RWPE1 (cell line): ENCODE measurements around the gene MPO.

Source experiments
- CTCF ChIA-PET: fragments of 350-600 bp; sonication (Branson Sonifier 250); formaldehyde crosslinking; extraction: SDS; loops from one replicate; lab custom pipeline; 2021; lab: Yijun Ruan, JAX
- POLR2A ChIA-PET: fragments of 400-600 bp; formaldehyde crosslinking; extraction: SDS; loops from one replicate; lab custom pipeline; 2020; ENCODE audit warnings: antibody characterized with exemption; ENCODE audit not compliant: low non-redundant PET; lab: Yijun Ruan, JAX
- DNase-seq: peaks from one replicate; pipeline ENCODE4 v3.0.0; 2012; ENCODE audit warnings: low spot score
- H3K27ac ChIP-seq: fragments of 450-650 bp; 2 replicates; pipeline ENCODE4 v1.5.1; 2017
- CTCF ChIP-seq: fragments of 450-650 bp; conservative IDR thresholded peaks from 2 replicates; pipeline ENCODE4 v1.5.1; 2017; ENCODE audit warnings: low read depth, mild to moderate bottlenecking

Gene MPO

GRCh38 chr17:58311429-58311894 is 30.7 kb upstream of the MPO start:
- DNase-seq, result no peak
- no peak for TF ChIP-seq CTCF
- ChIA-PET POLR2A (no interaction called here), CTCF (interaction anchor here (0.6 to 1.4 kb wide), 2 partner anchors 12 to 22 kb away, joined by 3 to 5 read pairs; no protein-coding TSS in a partner anchor)
- H3K27ac ChIP-seq, result no peak overlapping the region

- POLR2A ChIA-PET, result no interaction called here
- no peak for DNase-seq
- CTCF ChIA-PET, result interaction anchor here (0.5 to 0.6 kb wide), 2 partner anchors 22 to 30 kb away, joined by 5 read pairs; no protein-coding TSS in a partner anchor
- no peak overlapping the region for H3K27ac ChIP-seq
- TF ChIP-seq CTCF, result no peak
Measured at GRCh38 chr17:58310511-58311428, 30.0 kb upstream of the MPO start.

GRCh38 chr17:58309918-58310259 is 29.2 kb upstream of the MPO start:
- no peak for DNase-seq
- no peak overlapping the region for H3K27ac ChIP-seq
- CTCF ChIA-PET, result no interaction called here
- POLR2A ChIA-PET, result no interaction called here
- TF ChIP-seq CTCF, result no peak

- ChIA-PET CTCF (interaction anchor here (0.5 to 0.6 kb wide), 3 partner anchors 80 to 156 kb away, joined by 3 read pairs; no protein-coding TSS in a partner anchor), POLR2A (no interaction called here)
- DNase-seq, result no peak
- H3K27ac ChIP-seq, result no peak overlapping the region
- no peak for TF ChIP-seq CTCF
Measured at GRCh38 chr17:58308985-58309917, 28.5 kb upstream of the MPO start.

- ChIA-PET POLR2A (no interaction called here), CTCF (interaction anchor here (0.5 to 1.2 kb wide), 5 partner anchors 9 to 157 kb away, joined by 3 to 4 read pairs (median 3); no protein-coding TSS in a partner anchor)
- TF ChIP-seq CTCF, result no peak
- DNase-seq, result no peak
- H3K27ac ChIP-seq, result no peak overlapping the region
Measured at GRCh38 chr17:58308173-58308984, 27.6 kb upstream of the MPO start.
